K562 (cell line): Measurements from ENCODE around the gene DHX36. TPM values are rescaled to one million over a fixed set of nuclear protein-coding genes. Genes with fewer than 3 reads are reported as not detected.

Experiments used
- ATAC-seq: fragments of 200-7000 bp; cut with Tn5 transposase; 3 replicates; pipeline ENCODE4 v1.9.1; 2020; ENCODE audit warnings: moderate library complexity
- BruUV-seq: library from RNA; stranded (reverse); fragments of 400-500 nt; replicated peaks from 2 replicates; lab custom pipeline; 2021; lab: Mats Ljungman, UMichigan
- CTCF ChIA-PET: fragments of 300-600 bp; formaldehyde crosslinking; extraction: SDS; loops from one replicate; lab custom pipeline; 2021; ENCODE audit warnings: low intra/inter-chr PET ratio; lab: Yijun Ruan, JAX
- POLR2A ChIA-PET: fragments of 300-600, 350-650 bp; sonication (Branson Sonifier 250); formaldehyde crosslinking; extraction: SDS; loops from one replicate; lab custom pipeline; 2021; ENCODE audit warnings: antibody characterized with exemption, inconsistent platforms; lab: Yijun Ruan, JAX
- DNase-seq, 4 experiments: peaks; one replicate each; pipeline versions ENCODE4 v3.0.0 to v3.0.0-alpha.2; 2011 to 2018; ENCODE audit warnings: low spot score in 3 of 4, mixed read lengths in 3 of 4; ENCODE audit errors: extremely low read depth in 1 of 4
- FAIRE-seq: peaks from 2 replicates; lab custom pipeline; 2011; peaks lifted over from hg19 to GRCh38; lab: Jason Lieb, UNC
- H2AFZ ChIP-seq: 2 replicates; pipeline ENCODE4 v1.6.0; 2011; ENCODE audit warnings: low read depth, low read length, control low read depth, inconsistent platforms
- H3K27ac ChIP-seq: fragments of 200-600 bp; 3 replicates; pipeline ENCODE4 v1.8.0; 2011; ENCODE audit warnings: low read depth, mild to moderate bottlenecking, control low read depth, inconsistent platforms, low read length, moderate library complexity, mixed read lengths; ENCODE audit errors: extremely low read depth
- H3K27me3 ChIP-seq, 2 experiments: fragments of 300-600 bp in 1 of 2; 2 replicates in 1 of 2; 3 replicates in 1 of 2; pipeline versions ENCODE4 v1.6.0 to v1.8.0; 2011; ENCODE audit warnings: inconsistent platforms in 2 of 2, low read length in 2 of 2, mild to moderate bottlenecking in 1 of 2, mixed read lengths in 1 of 2, moderate library complexity in 1 of 2; ENCODE audit not compliant: control insufficient read depth in 2 of 2, insufficient read depth in 2 of 2
- H3K36me3 ChIP-seq: fragments of 300-600 bp; 3 replicates; pipeline ENCODE4 v1.8.0; 2011; ENCODE audit warnings: mild to moderate bottlenecking, low read length, inconsistent platforms; ENCODE audit not compliant: control insufficient read depth, insufficient read depth
- H3K4me1 ChIP-seq, 2 experiments: fragments of 200-600 bp in 1 of 2; replicated peaks in 1 of 2; 2 replicates in 1 of 2; 3 replicates in 1 of 2; pipeline versions ENCODE4 v1.5.1 to v1.8.0; 2011; ENCODE audit warnings: inconsistent platforms in 2 of 2, low read length in 2 of 2, mild to moderate bottlenecking in 1 of 2, mixed read lengths in 1 of 2, moderate library complexity in 1 of 2; ENCODE audit not compliant: control insufficient read depth in 2 of 2, insufficient read depth in 2 of 2
- H3K4me2 ChIP-seq: 2 replicates; pipeline ENCODE4 v1.6.1; 2011; ENCODE audit warnings: low read length, control low read depth, inconsistent platforms, mixed read lengths; ENCODE audit not compliant: insufficient read depth
- H3K4me3 ChIP-seq: fragments of 200-600 bp; sonication (generic), shearing (Covaris generic); 2 replicates; pipeline ENCODE4 v1.5.1; 2016; ENCODE audit warnings: control low read depth, inconsistent platforms
- H3K79me2 ChIP-seq: fragments of 200-600 bp; 3 replicates; pipeline ENCODE4 v1.8.0; 2011; ENCODE audit warnings: low read length, inconsistent platforms; ENCODE audit not compliant: control insufficient read depth, insufficient read depth
- H3K9ac ChIP-seq, 2 experiments: 2 replicates each; pipeline versions ENCODE4 v1.6.0 to v1.6.1; 2011; ENCODE audit warnings: low read depth in 2 of 2, low read length in 2 of 2, control low read depth in 1 of 2, inconsistent platforms in 1 of 2, mild to moderate bottlenecking in 1 of 2, mixed read lengths in 1 of 2; ENCODE audit not compliant: insufficient read depth in 1 of 2
- H3K9me1 ChIP-seq: one replicate; pipeline ENCODE4 v1.6.0; 2011; ENCODE audit warnings: inconsistent platforms, mild to moderate bottlenecking, low read length, moderate library complexity; ENCODE audit not compliant: control insufficient read depth, insufficient read depth
- H3K9me3 ChIP-seq: replicated peaks from 2 replicates; pipeline ENCODE4 v1.5.1; 2011; ENCODE audit warnings: low read depth, low read length, inconsistent platforms; ENCODE audit not compliant: control insufficient read depth, insufficient read depth
- H4K20me1 ChIP-seq: replicated peaks from 2 replicates; pipeline ENCODE4 v1.6.1; 2011; ENCODE audit warnings: low read length, inconsistent platforms, mixed read lengths; ENCODE audit not compliant: control insufficient read depth, insufficient read depth
- ATF1 ChIP-seq, 2 experiments: fragments of 450-650 bp in 1 of 2; IDR thresholded peaks; 2 replicates each; pipeline ENCODE4 v1.6.1; 2016; ENCODE audit warnings: missing compliant biosample characterization in 1 of 2, missing genetic modification characterization in 1 of 2
- ELF1 ChIP-seq: fragments of 200-800 bp; sonication (Bioruptor generic); IDR thresholded peaks from 2 replicates; pipeline ENCODE4 v1.6.1; 2016; ENCODE audit warnings: missing genetic modification characterization, missing compliant biosample characterization
- HNRNPUL1 ChIP-seq: fragments of 200-400 bp; formaldehyde crosslinking; IDR thresholded peaks from 2 replicates; pipeline ENCODE4 v1.6.1; 2017; ENCODE audit warnings: low read length
- ZFP36 ChIP-seq: fragments of 150-350 bp; IDR thresholded peaks from 2 replicates; pipeline ENCODE4 v1.6.1; 2018; ENCODE audit warnings: low read length, low read depth; ENCODE audit not compliant: partially characterized antibody
- ZFP91 ChIP-seq: sonication (generic); formaldehyde crosslinking; IDR thresholded peaks from 2 replicates; pipeline ENCODE4 v1.8.0; 2022; ENCODE audit warnings: mild to moderate bottlenecking, missing genetic modification reagents
- ZNF280A ChIP-seq: fragments of 450-650 bp; IDR thresholded peaks from 2 replicates; pipeline ENCODE4 v1.6.1; 2018; ENCODE audit warnings: mild to moderate bottlenecking, low read depth; ENCODE audit not compliant: partially characterized antibody
- ZNF384 ChIP-seq: IDR thresholded peaks from 2 replicates; pipeline ENCODE4 v1.6.1; 2012; ENCODE audit warnings: low read depth, low read length, improper control_type of control experiment
- WGBS: fragments of 100-300 bp; shearing (Covaris generic); methylation state at CpG from one replicate; pipeline ENCODE4 v1.1.6; 2016; ENCODE audit warnings: low coverage, mixed read lengths; ENCODE audit not compliant: insufficient coverage; ENCODE audit errors: missing lambda C conversion rate; 5-methylcytosine and 5-hydroxymethylcytosine counted together
- in situ Hi-C: fragments of 300-500 bp; cut with MboI; formaldehyde crosslinking; loops from 4 replicates; pipeline ENCODE4 v1.15.0; 2018; ENCODE audit warnings: inconsistent platforms, mixed read lengths
- intact Hi-C: fragments of 100-400 bp; cut with micrococcal nuclease; formaldehyde crosslinking; loops from 2 replicates; pipeline ENCODE4 v1.14.2; 2022
- polyA plus RNA-seq, 8 experiments: library from polyadenylated mRNA; depleted of rRNA in 4 of 8; stranded (reverse) in 5 of 8; unstranded in 3 of 8; fragments of >200 nt; fragmentation: Nextera tagmentation in 2 of 8; fragmentation: Illumina TruSeq in 1 of 8; extraction: Ambion mirVana in 2 of 8; extraction: Trizol in 1 of 8; gene quantifications; 2 replicates each; pipeline versions ENCODE4 v1.2.1 to v1.2.3, GENCODE V29; 2011 to 2014; ENCODE audit warnings: inconsistent platforms in 1 of 8, missing spikeins in 1 of 8
- total RNA-seq, 7 experiments: library from RNA; depleted of rRNA in 6 of 7; stranded (reverse); fragments of >200 nt in 6 of 7; fragmentation: Illumina TruSeq in 2 of 7; extraction: Trizol in 2 of 7; gene quantifications; 2 replicates each; pipeline versions ENCODE4 v1.2.1 to v1.2.3, GENCODE V29; 2011 to 2021; ENCODE audit warnings: low replicate concordance in 1 of 7

Gene DHX36
- total and polyA plus RNA-seq, 9 of the 15 experiments (the other 6 are each of a cell fraction or from before 2014, with no cell fraction given), result 44.3 to 98.7 (median 57.0) TPM

DNA sequence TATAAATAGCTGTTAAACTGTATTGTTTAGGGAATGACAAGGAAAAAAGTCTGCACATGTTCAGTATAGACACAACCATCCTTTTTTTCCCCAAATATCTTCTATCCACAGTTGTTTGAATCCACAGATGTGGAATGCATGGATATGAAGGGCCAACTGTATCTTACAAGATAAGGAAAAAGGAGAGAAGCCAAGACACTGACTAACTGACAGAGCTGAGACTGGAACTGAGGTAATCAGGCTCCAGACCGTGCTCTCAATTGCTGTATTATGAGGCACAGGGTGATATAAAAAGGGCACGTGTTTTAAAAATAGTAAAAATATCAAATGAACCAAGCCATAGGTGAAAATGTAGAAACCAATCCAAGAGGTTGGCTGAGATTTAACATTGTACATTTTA is 49.0 kb downstream of the DHX36 start:
- Histone ChIP-seq H3K36me3 (peaks cover 88% of the 10 kb centered on the region), H3K9ac (no peak overlapping the region), H4K20me1 (no peaks in the 10 kb centered on the region), H3K27ac (no peak overlapping the region), H3K4me2 (no peak overlapping the region), H2AFZ (no peak overlapping the region), H3K27me3 (no peaks in the 10 kb centered on the region), H3K9me3 (no peaks in the 10 kb centered on the region), H3K9me1 (no peaks in the 10 kb centered on the region), H3K79me2 (no peaks in the 10 kb centered on the region), H3K4me1 (no peaks in the 10 kb centered on the region), H3K4me3 (no peak overlapping the region)
- DNase-seq, result no peak
- in situ Hi-C loops (no loop called here), intact Hi-C loops (no loop called here)
- 82% methylated on average over 2 of the region's 2 CpGs for WGBS
- no peak for FAIRE-seq
- TF ChIP-seq ELF1, result no peak
- no peak for TF ChIP-seq ZNF384
- TF ChIP-seq ZNF280A, result no peak
- no peak for TF ChIP-seq HNRNPUL1
- no peak for TF ChIP-seq ZFP91 (CRISPR knock-in tag)
- no peak for TF ChIP-seq ZFP36
- no peak for TF ChIP-seq ATF1 (CRISPR knock-in tag; IDR thresholded peaks at IDR 0.05)
- no peak for TF ChIP-seq ATF1 (tag; IDR thresholded peaks at IDR 0.05)
- ChIA-PET CTCF (no interaction called here), POLR2A (no interaction called here)
- ATAC-seq, result no peak
- BruUV-seq, result no TSS peak
